BE2C (cell line): ENCODE results near the gene KRT4.

ENCODE experiments used
- DNase-seq: peaks from one replicate; pipeline ENCODE4 v3.0.0-alpha.2; 2020
- H3K27me3 ChIP-seq: fragments of 250-450 bp; sonication (Bioruptor Pico); 2 replicates; pipeline ENCODE4 v1.5.1; 2020; ENCODE audit warnings: mild to moderate bottlenecking
- H3K36me3 ChIP-seq: fragments of 250-450 bp; sonication (Bioruptor Pico); 2 replicates; pipeline ENCODE4 v1.5.1; 2020; ENCODE audit warnings: mild to moderate bottlenecking
- H3K4me1 ChIP-seq: fragments of 250-450 bp; sonication (Bioruptor Pico); 2 replicates; pipeline ENCODE4 v1.5.1; 2020
- H3K4me3 ChIP-seq: 2 replicates; pipeline ENCODE4 v1.5.1; 2011; ENCODE audit warnings: low read depth, low read length
- H3K9me3 ChIP-seq: fragments of 250-450 bp; sonication (Bioruptor Pico); 2 replicates; pipeline ENCODE4 v1.5.1; 2020
- TF ChIP-seq, protein P1 (sequence below): IDR thresholded peaks from 2 replicates; pipeline ENCODE4 v1.5.1; 2012; ENCODE audit warnings: mild to moderate bottlenecking, low read depth, low read length

KRT4 gene

GRCh38 chr12:52806821-52807543 lies 6.9 kb downstream of the KRT4 start:
- no peaks in the 10 kb centered on the region for H3K9me3 ChIP-seq
- no peaks in the 10 kb centered on the region for H3K36me3 ChIP-seq
- no peak for DNase-seq
- no peaks in the 10 kb centered on the region for H3K4me1 ChIP-seq
- TF ChIP-seq, protein P1, sequence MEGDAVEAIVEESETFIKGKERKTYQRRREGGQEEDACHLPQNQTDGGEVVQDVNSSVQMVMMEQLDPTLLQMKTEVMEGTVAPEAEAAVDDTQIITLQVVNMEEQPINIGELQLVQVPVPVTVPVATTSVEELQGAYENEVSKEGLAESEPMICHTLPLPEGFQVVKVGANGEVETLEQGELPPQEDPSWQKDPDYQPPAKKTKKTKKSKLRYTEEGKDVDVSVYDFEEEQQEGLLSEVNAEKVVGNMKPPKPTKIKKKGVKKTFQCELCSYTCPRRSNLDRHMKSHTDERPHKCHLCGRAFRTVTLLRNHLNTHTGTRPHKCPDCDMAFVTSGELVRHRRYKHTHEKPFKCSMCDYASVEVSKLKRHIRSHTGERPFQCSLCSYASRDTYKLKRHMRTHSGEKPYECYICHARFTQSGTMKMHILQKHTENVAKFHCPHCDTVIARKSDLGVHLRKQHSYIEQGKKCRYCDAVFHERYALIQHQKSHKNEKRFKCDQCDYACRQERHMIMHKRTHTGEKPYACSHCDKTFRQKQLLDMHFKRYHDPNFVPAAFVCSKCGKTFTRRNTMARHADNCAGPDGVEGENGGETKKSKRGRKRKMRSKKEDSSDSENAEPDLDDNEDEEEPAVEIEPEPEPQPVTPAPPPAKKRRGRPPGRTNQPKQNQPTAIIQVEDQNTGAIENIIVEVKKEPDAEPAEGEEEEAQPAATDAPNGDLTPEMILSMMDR: no peak
- H3K4me3 ChIP-seq: no peak overlapping the region
- H3K27me3 ChIP-seq: no peaks in the 10 kb centered on the region; the same call in 1 of the 2 replicates

- no peaks in the 10 kb centered on the region; the same call in 1 of the 2 replicates for H3K27me3 ChIP-seq
- DNase-seq: no peak
- TF ChIP-seq, protein P1: no peak
- no peak overlapping the region for H3K4me3 ChIP-seq
- H3K9me3 ChIP-seq: no peaks in the 10 kb centered on the region
- H3K36me3 ChIP-seq: no peaks in the 10 kb centered on the region
- no peaks in the 10 kb centered on the region for H3K4me1 ChIP-seq
These were observed 7.6 kb downstream of the KRT4 start for GRCh38 chr12:52806169-52806811.

DNA sequence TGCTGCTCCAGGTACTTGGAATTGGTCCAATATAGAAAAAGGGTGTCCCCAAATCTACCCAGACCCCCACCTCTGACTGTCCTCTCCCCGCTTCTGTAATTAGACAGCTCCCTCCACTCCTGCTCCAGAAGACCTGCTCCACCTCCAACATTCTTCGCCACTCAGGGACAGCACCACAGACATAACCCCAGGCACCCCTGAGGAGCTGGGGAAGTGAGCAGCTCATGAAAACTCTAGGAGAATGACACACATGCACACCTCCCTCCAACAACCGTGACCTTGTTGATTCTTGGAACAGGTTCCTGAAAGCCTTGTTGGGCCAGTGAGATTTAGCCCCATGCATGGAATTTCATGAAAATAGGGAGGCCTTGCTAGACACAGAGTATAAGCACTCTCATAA lies 8.2 kb downstream of the KRT4 start:
- no peaks in the 10 kb centered on the region for H3K36me3 ChIP-seq
- H3K4me1 ChIP-seq: no peaks in the 10 kb centered on the region
- H3K27me3 ChIP-seq: no peaks in the 10 kb centered on the region; the same call in 1 of the 2 replicates
- TF ChIP-seq, protein P1: no peak
- no peak overlapping the region for H3K4me3 ChIP-seq
- no peaks in the 10 kb centered on the region for H3K9me3 ChIP-seq
- DNase-seq: no peak

- Histone ChIP-seq H3K4me1 (no peaks in the 10 kb centered on the region), H3K27me3 (no peaks in the 10 kb centered on the region; the same call in 1 of the 2 replicates), H3K9me3 (no peaks in the 10 kb centered on the region), H3K36me3 (no peaks in the 10 kb centered on the region), H3K4me3 (no peak overlapping the region)
- no peak for DNase-seq
- TF ChIP-seq, protein P1: no peak
These were observed 8.9 kb downstream of the KRT4 start for GRCh38 chr12:52805000-52805399.

DNA sequence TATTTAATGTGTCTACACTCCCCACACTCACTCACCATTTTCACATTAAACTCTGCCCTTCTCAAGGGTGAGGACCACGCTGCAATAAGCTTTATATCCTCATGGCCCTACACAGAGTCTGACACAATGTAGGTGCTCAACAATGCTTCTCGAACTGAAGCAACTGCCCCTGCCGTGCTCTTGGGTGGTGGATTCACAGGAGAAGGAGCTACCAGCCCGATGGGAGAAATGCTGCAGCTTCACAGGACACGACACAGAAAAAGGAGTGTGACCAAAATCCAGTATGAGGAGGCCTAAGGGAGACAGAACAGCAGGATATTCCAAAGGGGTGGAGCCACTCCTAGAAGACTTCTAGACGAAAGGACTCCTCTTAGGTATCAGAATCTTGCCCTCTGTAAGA lies 11.5 kb downstream of the KRT4 start:
- H3K27me3 ChIP-seq: no peaks in the 10 kb centered on the region; the same call in 1 of the 2 replicates
- no peaks in the 10 kb centered on the region for H3K9me3 ChIP-seq
- TF ChIP-seq, protein P1: no peak
- H3K4me3 ChIP-seq: no peak overlapping the region
- no peaks in the 10 kb centered on the region for H3K36me3 ChIP-seq
- no peaks in the 10 kb centered on the region for H3K4me1 ChIP-seq
- no peak for DNase-seq

- H3K4me3 ChIP-seq: no peak overlapping the region
- no peaks in the 10 kb centered on the region for H3K36me3 ChIP-seq
- H3K9me3 ChIP-seq: no peaks in the 10 kb centered on the region
- TF ChIP-seq, protein P1: no peak
- DNase-seq: no peak
- H3K4me1 ChIP-seq: no peaks in the 10 kb centered on the region
- H3K27me3 ChIP-seq: no peaks in the 10 kb centered on the region
These were observed 12.1 kb downstream of the KRT4 start for GRCh38 chr12:52801773-52802172.
